Upper lobe of left lung (tissue), 6 donors: ENCODE measurements around the gene CALN1. TPM values are rescaled to one million over a fixed set of nuclear protein-coding genes. Genes with fewer than 3 reads are reported as not detected.

Source experiments
- ATAC-seq, 2 donors: fragments of 200-7000 bp; cut with Tn5 transposase; one replicate each; pipeline ENCODE4 v1.9.1; 2022; ENCODE audit warnings: mild to moderate bottlenecking in 2 of 2, moderate library complexity in 2 of 2; ENCODE audit not compliant: low FRiP score in 2 of 2
- DNase-seq, 2 donors: peaks; one replicate each; pipeline ENCODE4 v3.0.0-alpha.2; 2019 to 2020
- H3K27ac ChIP-seq, 4 donors: fragments of 200-600 bp; sonication (generic); one replicate each; pipeline ENCODE4 v1.5.1; 2016 to 2019
- H3K27me3 ChIP-seq, 4 donors: fragments of 200-600 bp; sonication (generic); one replicate each; pipeline ENCODE4 v1.5.1; 2017 to 2019
- H3K36me3 ChIP-seq, 4 donors: fragments of 200-600 bp; sonication (generic); one replicate each; pipeline ENCODE4 v1.5.1; 2016 to 2019
- H3K4me1 ChIP-seq, 4 donors: fragments of 200-600 bp; sonication (generic); one replicate each; pipeline ENCODE4 v1.5.1; 2018 to 2019
- H3K4me3 ChIP-seq, 4 donors: fragments of 200-600 bp; sonication (generic); one replicate each; pipeline ENCODE4 v1.5.1; 2017 to 2019; ENCODE audit warnings: mild to moderate bottlenecking in 2 of 4, moderate library complexity in 1 of 4
- H3K9me3 ChIP-seq, 4 donors: fragments of 200-600 bp; sonication (generic); one replicate each; pipeline ENCODE4 v1.5.1; 2018 to 2019
- CTCF ChIP-seq, 6 experiments: fragments of 450-650 bp in 4 of 6; fragments of 200-600 bp in 2 of 6; sonication (generic) in 2 of 6; IDR thresholded peaks; one replicate each; pipeline ENCODE4 v1.5.1; 2016 to 2019; ENCODE audit warnings: antibody characterized with exemption in 6 of 6
- EP300 ChIP-seq, 4 donors: sonication (generic); formaldehyde crosslinking; IDR thresholded peaks; one replicate each; pipeline ENCODE4 v1.5.1; 2017; ENCODE audit warnings: antibody characterized with exemption in 4 of 4, control low read depth in 2 of 4
- POLR2A ChIP-seq, 4 donors: fragments of 450-650 bp; IDR thresholded peaks; one replicate each; pipeline ENCODE4 v1.5.1; 2016 to 2017; ENCODE audit warnings: antibody characterized with exemption in 4 of 4, mild to moderate bottlenecking in 2 of 4
- POLR2AphosphoS5 ChIP-seq, 2 donors: sonication (generic); formaldehyde crosslinking; IDR thresholded peaks; one replicate each; pipeline ENCODE4 v1.5.1; 2017; ENCODE audit warnings: antibody characterized with exemption in 2 of 2
- WGBS, 2 donors: methylation state at CpG; one replicate each; pipeline ENCODE4 v1.1.5; 2017 to 2018; 5-methylcytosine and 5-hydroxymethylcytosine counted together
- total RNA-seq, 6 donors: library from RNA; depleted of rRNA in 4 of 6; stranded (reverse); fragments of >200 nt in 4 of 6; gene quantifications; one replicate each; pipeline versions ENCODE4 v1.1.0 to v1.2.1, GENCODE V29; 2016 to 2021
- donor health status: DM: no; HTN: no; CAD: no; lungs with moderate emphysema.
- donor health status: DM: no; HTN: yes; CAD: no; lungs with severe emphysema.

Gene CALN1
- total RNA-seq, 6 donors from 2014 or later = 0.24 to 0.46 TPM; not detected in 4

GRCh38 chr7:72411419-72411818 lies 719 bp downstream of the CALN1 start:
- 75 to 85% methylated on average over 4 of the region's 4 CpGs for WGBS, 2 donors
- DNase-seq = no peak
- no peak overlapping the region for H3K27ac ChIP-seq
- H3K36me3 ChIP-seq = no peaks in the 10 kb centered on the region
- no peaks in the 10 kb centered on the region for H3K9me3 ChIP-seq
- H3K4me1 ChIP-seq = no peaks in the 10 kb centered on the region
- no peak for TF ChIP-seq EP300 (IDR thresholded peaks at IDR 0.05)
- no peak for TF ChIP-seq POLR2AphosphoS5 (IDR thresholded peaks at IDR 0.05)
- TF ChIP-seq POLR2A (IDR thresholded peaks at IDR 0.05) = no peak
- no peak for TF ChIP-seq CTCF (IDR thresholded peaks at IDR 0.05)
- H3K4me3 ChIP-seq = no peak overlapping the region
- H3K27me3 ChIP-seq = no peaks in the 10 kb centered on the region
- ATAC-seq = no peak

GRCh38 chr7:72409638-72410015 lies 2.5 kb downstream of the CALN1 start:
- Histone ChIP-seq H3K4me3 (no peak overlapping the region), H3K4me1 (no peaks in the 10 kb centered on the region), H3K27me3 (no peaks in the 10 kb centered on the region), H3K9me3 (no peaks in the 10 kb centered on the region), H3K36me3 (no peaks in the 10 kb centered on the region), H3K27ac (no peak overlapping the region)
- TF ChIP-seq CTCF (IDR thresholded peaks at IDR 0.05) = no peak
- no peak for TF ChIP-seq POLR2AphosphoS5 (IDR thresholded peaks at IDR 0.05)
- TF ChIP-seq POLR2A (IDR thresholded peaks at IDR 0.05) = no peak
- no peak for TF ChIP-seq EP300 (IDR thresholded peaks at IDR 0.05)
- DNase-seq (no peak), ATAC-seq (no peak)
- WGBS, 2 donors = 41 to 51% methylated on average over 3 of the region's 3 CpGs

- 92 to 96% methylated on average over 10 to 11 of the region's 11 CpGs for WGBS, 2 donors
- DNase-seq = no peak
- Histone ChIP-seq H3K4me3 (no peak overlapping the region), H3K36me3 (no peaks in the 10 kb centered on the region), H3K27ac (no peak overlapping the region), H3K4me1 (no peaks in the 10 kb centered on the region), H3K27me3 (no peaks in the 10 kb centered on the region), H3K9me3 (no peaks in the 10 kb centered on the region)
- TF ChIP-seq POLR2A (IDR thresholded peaks at IDR 0.05) (no peak), CTCF (IDR thresholded peaks at IDR 0.05) (no peak), POLR2AphosphoS5 (IDR thresholded peaks at IDR 0.05) (no peak), EP300 (IDR thresholded peaks at IDR 0.05) (no peak)
- ATAC-seq = no peak
Observed at GRCh38 chr7:72408966-72409637, 3.0 kb downstream of the CALN1 start.

- TF ChIP-seq CTCF (IDR thresholded peaks at IDR 0.05) (no peak), EP300 (IDR thresholded peaks at IDR 0.05) (no peak), POLR2AphosphoS5 (IDR thresholded peaks at IDR 0.05) (no peak), POLR2A (IDR thresholded peaks at IDR 0.05) (no peak)
- H3K4me1 ChIP-seq = no peaks in the 10 kb centered on the region
- no peak overlapping the region for H3K4me3 ChIP-seq
- WGBS, 2 donors = 80 to 86% methylated on average over 4 of the region's 4 CpGs
- ATAC-seq = no peak
- H3K36me3 ChIP-seq = no peaks in the 10 kb centered on the region
- no peaks in the 10 kb centered on the region for H3K9me3 ChIP-seq
- H3K27me3 ChIP-seq = no peaks in the 10 kb centered on the region
- no peak for DNase-seq
- no peak overlapping the region for H3K27ac ChIP-seq
Observed at GRCh38 chr7:72406820-72407403, 5.2 kb downstream of the CALN1 start.

- Histone ChIP-seq H3K27ac (no peak overlapping the region), H3K27me3 (no peaks in the 10 kb centered on the region), H3K9me3 (no peaks in the 10 kb centered on the region), H3K4me1 (no peaks in the 10 kb centered on the region), H3K36me3 (no peaks in the 10 kb centered on the region), H3K4me3 (no peak overlapping the region)
- 93 to 95% methylated on average over 6 to 15 of the region's 15 CpGs for WGBS, 2 donors
- ATAC-seq (no peak), DNase-seq (peak in 1 of 2 donors; percentile 26)
- TF ChIP-seq POLR2A (IDR thresholded peaks at IDR 0.05) = no peak
- no peak for TF ChIP-seq POLR2AphosphoS5 (IDR thresholded peaks at IDR 0.05)
- no peak for TF ChIP-seq EP300 (IDR thresholded peaks at IDR 0.05)
- no peak for TF ChIP-seq CTCF (IDR thresholded peaks at IDR 0.05)
Observed at GRCh38 chr7:72405871-72406270, 6.3 kb downstream of the CALN1 start.
